IgD-negative memory B cell (primary cell): ENCODE measurements around the gene RBKS. TPM values are rescaled to one million over a fixed set of nuclear protein-coding genes. Genes with fewer than 3 reads are reported as not detected.

Experiments used
- H3K27ac Mint-ChIP-seq, 3 donors: one replicate each; pipeline ENCODE4 v1.8.0; 2020 to 2022; ENCODE audit warnings: mild to moderate bottlenecking in 3 of 3, mixed read lengths in 3 of 3, moderate library complexity in 1 of 3
- H3K27me3 Mint-ChIP-seq: one replicate; pipeline ENCODE4 v1.8.0; 2021; ENCODE audit warnings: mixed read lengths
- H3K36me3 Mint-ChIP-seq: one replicate; pipeline ENCODE4 v1.8.0; 2020; ENCODE audit warnings: mild to moderate bottlenecking, mixed read lengths
- H3K4me1 Mint-ChIP-seq, 3 donors: one replicate each; pipeline ENCODE4 v1.8.0; 2020 to 2022; ENCODE audit warnings: mixed read lengths in 3 of 3, mild to moderate bottlenecking in 1 of 3
- H3K4me3 Mint-ChIP-seq, 4 donors: one replicate each; pipeline ENCODE4 v1.8.0; 2020 to 2022; ENCODE audit warnings: mild to moderate bottlenecking in 4 of 4, mixed read lengths in 4 of 4, moderate library complexity in 3 of 4
- H3K9me3 Mint-ChIP-seq, 3 donors: one replicate each; pipeline ENCODE4 v1.8.0; 2020 to 2021; ENCODE audit warnings: mixed read lengths in 3 of 3, mild to moderate bottlenecking in 1 of 3
- polyA plus RNA-seq: library from polyadenylated mRNA; unstranded; fragments of 300-500 nt; fragmentation: Illumina TruSeq; gene quantifications from one replicate; pipeline ENCODE4 v1.2.3, GENCODE V29; 2021

The RBKS gene
- polyA plus RNA-seq, 1 donor from 2014 or later, result 7.5 TPM

GRCh38 chr2:27914805-27915175 lies 24.6 kb upstream of the RBKS start:
- Mint-ChIP-seq H3K4me3 (no peak overlapping the region), H3K9me3 (peaks cover 0 to 2% (median 0%) of the 10 kb centered on the region in 3 donors)

DNA sequence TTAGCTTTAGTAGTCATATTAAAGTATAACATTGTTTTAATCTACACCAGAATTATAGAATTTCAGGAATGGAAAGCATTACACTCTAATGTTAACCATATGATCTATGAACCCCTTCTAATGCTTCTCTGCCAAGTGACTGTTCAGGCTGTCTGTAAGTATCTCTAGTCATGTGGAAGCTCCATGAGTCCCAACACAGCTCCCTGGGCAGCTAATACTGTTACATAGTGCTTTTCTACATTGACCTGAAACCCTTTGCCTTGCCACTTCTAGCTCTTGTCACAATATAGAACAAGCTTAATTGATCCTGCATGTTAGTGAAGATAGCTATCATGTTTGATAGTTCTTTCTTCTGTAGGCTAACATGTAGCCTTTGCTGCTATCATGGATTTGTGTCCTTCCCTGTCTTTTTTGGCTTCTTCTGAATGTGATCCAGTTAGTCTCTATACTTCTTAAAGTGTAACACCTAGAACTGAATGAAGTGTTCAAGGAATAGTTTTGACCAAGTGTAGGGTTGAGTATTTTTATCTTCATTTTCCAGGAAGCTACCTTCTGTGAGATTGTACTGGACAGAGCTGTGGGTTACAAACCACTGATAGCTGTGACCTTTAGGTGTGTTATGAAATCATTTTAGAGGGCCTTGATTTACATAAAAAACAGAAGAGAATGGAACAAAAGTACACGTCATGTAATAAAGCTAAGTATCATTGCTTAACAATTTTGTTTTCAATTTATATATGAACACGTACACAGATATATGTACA lies 24.0 kb upstream of the RBKS start:
- H3K9me3 Mint-ChIP-seq, result peaks cover 0 to 2% (median 0%) of the 10 kb centered on the region in 3 donors
- peak overlapping the region in 1 of 3 donors; percentile 14 for H3K27ac Mint-ChIP-seq
- H3K36me3 Mint-ChIP-seq, result peaks cover 11% of the 10 kb centered on the region
- H3K4me3 Mint-ChIP-seq, result no peak overlapping the region
- H3K27me3 Mint-ChIP-seq, result no peaks in the 10 kb centered on the region
- peaks cover 4 to 14% (median 4%) of the 10 kb centered on the region in 3 donors for H3K4me1 Mint-ChIP-seq

More at GRCh38 chr2:27914805-27915175, 24.6 kb upstream of the RBKS start:
- no peak overlapping the region for H3K27ac Mint-ChIP-seq
- H3K4me1 Mint-ChIP-seq, result peaks cover 0 to 14% (median 4%) of the 10 kb centered on the region in 3 donors
- H3K36me3 Mint-ChIP-seq, result peaks cover 13% of the 10 kb centered on the region
- H3K27me3 Mint-ChIP-seq, result no peaks in the 10 kb centered on the region

GRCh38 chr2:27912512-27912911 lies 22.3 kb upstream of the RBKS start:
- H3K9me3 Mint-ChIP-seq, result peaks cover 0 to 2% (median 1%) of the 10 kb centered on the region in 3 donors
- H3K4me1 Mint-ChIP-seq, result peaks cover 4 to 15% (median 4%) of the 10 kb centered on the region in 3 donors
- H3K27ac Mint-ChIP-seq, result no peak overlapping the region
- H3K4me3 Mint-ChIP-seq, result no peak overlapping the region
- no peaks in the 10 kb centered on the region for H3K27me3 Mint-ChIP-seq
- H3K36me3 Mint-ChIP-seq, result peaks cover 7% of the 10 kb centered on the region

DNA sequence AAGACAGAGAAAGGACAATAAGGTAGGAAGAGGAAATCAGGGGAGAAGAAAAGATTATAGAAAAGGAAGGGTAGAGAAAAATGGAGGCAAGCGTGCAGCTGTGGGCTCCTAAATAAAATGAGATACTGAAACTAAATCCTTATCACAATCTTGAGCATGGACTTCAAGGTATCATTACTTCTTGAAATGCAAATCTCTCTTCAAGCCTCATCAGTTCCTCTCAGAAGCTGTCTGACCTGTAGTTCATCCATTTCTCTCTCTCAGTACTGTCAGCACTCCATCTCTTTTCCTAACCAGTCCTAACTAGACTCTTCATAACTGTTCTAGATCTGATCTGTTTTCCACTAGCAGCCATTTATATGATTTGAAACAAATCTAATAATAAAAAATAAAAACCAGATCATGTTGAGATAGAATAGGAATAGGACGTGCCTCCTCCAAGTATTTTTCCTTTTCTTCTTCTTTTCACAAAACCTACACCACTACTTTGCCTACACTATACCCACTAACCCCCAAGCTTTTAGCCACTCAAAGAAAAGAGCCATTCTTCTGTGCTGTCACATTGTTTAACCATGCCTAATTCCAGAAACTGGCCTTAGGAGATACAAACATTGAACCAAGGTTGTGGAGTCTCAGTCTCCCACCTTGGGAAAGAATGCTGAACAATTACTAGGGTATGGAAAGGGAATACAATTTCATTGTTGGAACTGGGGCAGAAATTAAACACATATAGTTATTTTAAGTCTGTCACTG lies 21.4 kb upstream of the RBKS start:
- H3K27me3 Mint-ChIP-seq, result no peaks in the 10 kb centered on the region
- H3K4me1 Mint-ChIP-seq, result peaks cover 4 to 16% (median 5%) of the 10 kb centered on the region in 3 donors
- peak overlapping the region in 1 of 3 donors; percentile 91 for H3K27ac Mint-ChIP-seq
- H3K36me3 Mint-ChIP-seq, result peaks cover 9% of the 10 kb centered on the region
- H3K9me3 Mint-ChIP-seq, result peaks cover 0 to 2% (median 2%) of the 10 kb centered on the region in 3 donors
- peak overlapping the region in 1 of 4 donors; percentile 20 for H3K4me3 Mint-ChIP-seq

DNA sequence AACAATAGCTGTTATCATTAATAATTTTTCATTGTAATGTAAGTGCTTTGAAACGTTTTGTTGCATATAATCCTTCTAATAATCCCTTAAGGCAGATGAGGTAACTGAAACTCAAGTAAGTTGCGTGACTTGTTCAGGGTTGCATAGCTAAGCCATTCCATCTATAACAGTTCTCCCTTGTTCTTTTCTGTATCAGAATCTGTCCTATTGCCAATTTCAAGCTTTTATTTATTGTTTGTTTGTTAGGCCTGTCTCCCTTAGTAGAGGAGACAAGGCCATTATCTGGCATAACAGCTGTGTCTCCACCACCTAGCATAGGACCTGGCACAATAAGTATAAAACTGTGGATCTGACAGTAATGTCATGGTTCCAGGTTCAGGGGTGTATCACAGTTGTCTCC lies 19.7 kb upstream of the RBKS start:
- Mint-ChIP-seq H3K27me3 (no peaks in the 10 kb centered on the region), H3K4me1 (peaks cover 7 to 20% (median 10%) of the 10 kb centered on the region in 3 donors), H3K4me3 (no peak overlapping the region), H3K27ac (no peak overlapping the region), H3K9me3 (peaks cover 0 to 2% (median 2%) of the 10 kb centered on the region in 3 donors), H3K36me3 (peaks cover 9% of the 10 kb centered on the region)

DNA sequence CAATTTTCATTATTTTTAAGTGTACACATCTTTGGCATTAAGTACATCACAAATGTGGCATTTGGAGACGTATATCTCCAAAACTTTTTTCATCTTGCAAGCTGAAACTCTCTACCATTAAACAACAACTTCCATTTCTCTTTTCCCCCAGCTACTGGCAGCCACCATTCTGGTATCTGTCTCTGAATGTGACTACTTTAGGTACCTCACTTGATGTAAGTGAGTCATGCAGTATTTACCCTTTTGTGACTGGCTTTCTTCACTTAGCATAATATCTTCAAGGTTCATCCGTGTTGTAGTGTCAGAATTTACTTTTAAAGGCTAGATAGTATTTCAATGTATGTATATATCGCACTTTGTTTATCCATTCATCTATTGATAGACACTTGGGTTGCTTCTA lies 17.4 kb upstream of the RBKS start:
- H3K4me1 Mint-ChIP-seq, result peaks cover 7 to 15% (median 10%) of the 10 kb centered on the region in 3 donors
- no peak overlapping the region for H3K4me3 Mint-ChIP-seq
- peaks cover 0 to 2% (median 2%) of the 10 kb centered on the region in 3 donors for H3K9me3 Mint-ChIP-seq
- H3K27ac Mint-ChIP-seq, result peak overlapping the region in 1 of 3 donors; percentile 6
- H3K27me3 Mint-ChIP-seq, result no peaks in the 10 kb centered on the region
- H3K36me3 Mint-ChIP-seq, result peaks cover 11% of the 10 kb centered on the region

DNA sequence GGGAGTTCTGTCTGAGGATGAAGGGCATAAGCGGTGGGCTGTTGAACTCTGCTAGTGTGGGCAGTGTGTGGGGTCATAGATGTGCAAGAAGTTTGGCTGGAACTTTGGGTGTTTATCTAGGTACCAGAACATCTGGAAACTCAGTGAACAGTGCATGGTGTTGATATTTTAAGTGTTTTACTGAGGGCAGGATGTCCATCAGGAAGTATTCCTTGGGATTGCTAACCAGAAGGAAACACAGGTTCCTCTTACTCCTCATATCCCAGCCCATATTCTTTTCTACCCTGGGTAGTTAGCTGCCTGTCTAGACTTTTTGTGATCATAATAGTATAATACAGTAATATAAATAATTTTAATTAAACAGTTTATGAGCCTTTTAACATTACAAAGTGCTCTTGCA lies 15.9 kb upstream of the RBKS start:
- H3K36me3 Mint-ChIP-seq, result peaks cover 11% of the 10 kb centered on the region
- H3K4me3 Mint-ChIP-seq, result no peak overlapping the region
- H3K4me1 Mint-ChIP-seq, result peaks cover 3 to 13% (median 10%) of the 10 kb centered on the region in 3 donors
- no peak overlapping the region for H3K27ac Mint-ChIP-seq
- no peaks in the 10 kb centered on the region for H3K27me3 Mint-ChIP-seq
- H3K9me3 Mint-ChIP-seq, result peaks cover 0 to 2% (median 0%) of the 10 kb centered on the region in 3 donors

DNA sequence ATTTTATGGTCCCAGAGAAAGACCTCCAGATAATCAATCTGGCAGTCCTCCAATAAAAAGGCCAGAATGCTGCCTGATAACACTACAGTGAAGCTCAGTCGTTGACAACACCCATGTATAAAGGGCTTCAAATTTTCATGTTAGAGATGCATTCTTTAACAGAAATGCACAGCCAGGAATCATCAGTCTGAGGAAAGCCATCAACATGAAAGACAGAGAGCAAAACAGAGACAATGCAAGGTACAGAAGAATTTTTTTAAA lies 14.1 kb upstream of the RBKS start:
- Mint-ChIP-seq H3K4me1 (peaks cover 5 to 10% (median 6%) of the 10 kb centered on the region in 3 donors), H3K27me3 (no peaks in the 10 kb centered on the region), H3K27ac (no peak overlapping the region), H3K9me3 (peaks cover 0 to 2% (median 0%) of the 10 kb centered on the region in 3 donors), H3K36me3 (peaks cover 14% of the 10 kb centered on the region), H3K4me3 (no peak overlapping the region)

GRCh38 chr2:27903649-27904404 lies 13.6 kb upstream of the RBKS start:
- H3K4me3 Mint-ChIP-seq, result no peak overlapping the region
- H3K36me3 Mint-ChIP-seq, result peaks cover 14% of the 10 kb centered on the region
- H3K9me3 Mint-ChIP-seq, result peaks cover 0 to 2% (median 0%) of the 10 kb centered on the region in 3 donors
- no peaks in the 10 kb centered on the region for H3K27me3 Mint-ChIP-seq
- H3K4me1 Mint-ChIP-seq, result peaks cover 5 to 10% (median 5%) of the 10 kb centered on the region in 3 donors
- H3K27ac Mint-ChIP-seq, result no peak overlapping the region

- Mint-ChIP-seq H3K27me3 (no peaks in the 10 kb centered on the region), H3K4me3 (no peak overlapping the region), H3K4me1 (peaks cover 7 to 12% (median 7%) of the 10 kb centered on the region in 3 donors), H3K27ac (peak overlapping the region in 1 of 3 donors; percentile 21), H3K9me3 (peaks cover 0 to 2% (median 0%) of the 10 kb centered on the region in 3 donors), H3K36me3 (peaks cover 14% of the 10 kb centered on the region)
Observed at GRCh38 chr2:27903018-27903417, 12.8 kb upstream of the RBKS start.

GRCh38 chr2:27902098-27902497 lies 11.9 kb upstream of the RBKS start:
- no peaks in the 10 kb centered on the region for H3K27me3 Mint-ChIP-seq
- no peak overlapping the region for H3K27ac Mint-ChIP-seq
- no peaks in the 10 kb centered on the region for H3K9me3 Mint-ChIP-seq
- peaks cover 8 to 18% (median 16%) of the 10 kb centered on the region in 3 donors for H3K4me1 Mint-ChIP-seq
- H3K36me3 Mint-ChIP-seq, result peaks cover 13% of the 10 kb centered on the region
- H3K4me3 Mint-ChIP-seq, result no peak overlapping the region

DNA sequence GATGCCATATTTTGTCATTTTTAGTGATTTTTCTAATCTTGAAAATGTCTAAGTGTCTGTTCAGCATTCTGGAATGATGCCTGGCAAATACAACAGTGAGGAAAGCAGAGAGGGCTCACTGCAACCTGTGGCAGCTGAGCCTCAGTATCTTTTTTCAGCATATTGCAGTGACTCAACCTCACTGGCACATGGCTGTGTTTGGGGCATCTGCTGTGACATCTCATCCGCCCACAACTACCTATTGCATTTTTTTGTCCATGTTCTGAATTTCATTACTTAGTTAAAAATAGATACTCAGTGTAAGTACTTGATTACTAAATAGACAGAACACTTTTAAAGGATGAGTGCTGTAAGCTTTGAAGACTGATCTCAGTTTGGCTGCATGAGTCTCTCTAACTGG lies 11.0 kb upstream of the RBKS start:
- peaks cover 17% of the 10 kb centered on the region for H3K36me3 Mint-ChIP-seq

DNA sequence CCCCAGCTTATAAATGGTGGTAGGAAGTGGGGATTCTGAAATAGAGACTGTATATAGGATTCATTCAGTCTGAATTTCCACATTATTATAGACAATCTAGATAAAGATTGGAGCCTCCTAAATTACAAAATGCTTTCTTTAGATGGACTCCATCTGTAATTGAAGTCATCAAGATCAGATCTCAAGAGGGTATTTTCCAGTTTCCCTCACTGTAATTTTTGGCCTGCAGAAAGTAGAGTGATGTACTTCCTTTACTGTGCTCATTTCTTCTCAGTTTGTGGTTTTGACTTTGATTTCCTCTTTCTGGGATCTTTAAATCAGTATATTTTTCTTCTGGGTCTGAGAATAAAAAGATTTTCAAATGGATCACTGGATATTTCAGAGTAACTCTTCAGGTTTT lies 7.5 kb upstream of the RBKS start:
- H3K27me3 Mint-ChIP-seq, result no peaks in the 10 kb centered on the region
- H3K4me3 Mint-ChIP-seq, result no peak overlapping the region
- H3K27ac Mint-ChIP-seq, result peak overlapping the region in 2 of 3 donors; percentile 41 to 61
- no peaks in the 10 kb centered on the region for H3K9me3 Mint-ChIP-seq
- H3K36me3 Mint-ChIP-seq, result peaks cover 26% of the 10 kb centered on the region
- peaks cover 14 to 31% (median 18%) of the 10 kb centered on the region in 3 donors for H3K4me1 Mint-ChIP-seq

More for the DNA sequence above, 11.0 kb upstream of the RBKS start:
- H3K27me3 Mint-ChIP-seq, result no peaks in the 10 kb centered on the region
- no peak overlapping the region for H3K27ac Mint-ChIP-seq
- peaks cover 8 to 22% (median 10%) of the 10 kb centered on the region in 3 donors for H3K4me1 Mint-ChIP-seq
- H3K4me3 Mint-ChIP-seq, result no peak overlapping the region
- no peaks in the 10 kb centered on the region for H3K9me3 Mint-ChIP-seq

- peak overlapping the region in 2 of 3 donors; percentile 99 to 100 for H3K27ac Mint-ChIP-seq
- H3K27me3 Mint-ChIP-seq, result peaks cover 2% of the 10 kb centered on the region
- H3K36me3 Mint-ChIP-seq, result peaks cover 18% of the 10 kb centered on the region
- H3K9me3 Mint-ChIP-seq, result peaks cover 0 to 3% (median 0%) of the 10 kb centered on the region in 3 donors
- H3K4me1 Mint-ChIP-seq, result peaks cover 28 to 46% (median 37%) of the 10 kb centered on the region in 3 donors
- peak overlapping the region in 1 of 4 donors; percentile 49 for H3K4me3 Mint-ChIP-seq
Observed at GRCh38 chr2:27893006-27893405, 2.8 kb upstream of the RBKS start.
